GM12878 (cell line): ENCODE measurements around the gene RHPN2. TPM values are rescaled to one million over a fixed set of nuclear protein-coding genes. Genes with fewer than 3 reads are reported as not detected.

Experiments
- BCL11A ChIP-seq: IDR thresholded peaks from 2 replicates; pipeline ENCODE4 v1.6.1; 2011; ENCODE audit warnings: low read depth, low read length
- CBFB ChIP-seq: IDR thresholded peaks from 2 replicates; pipeline ENCODE4 v1.6.1; 2016; ENCODE audit warnings: antibody characterized with exemption, low read depth
- CBX3 ChIP-seq: fragments of 200-600 bp; sonication (generic); IDR thresholded peaks from 2 replicates; pipeline ENCODE4 v1.6.1; 2016; ENCODE audit warnings: low read depth, borderline replicate concordance
- EGR1 ChIP-seq, 2 experiments: IDR thresholded peaks; 1 replicate in 1 of 2; 2 replicates in 1 of 2; pipeline ENCODE4 v1.6.1; 2011 to 2012; ENCODE audit warnings: low read depth in 2 of 2, low read length in 2 of 2, borderline replicate concordance in 1 of 2, mild to moderate bottlenecking in 1 of 2, moderate library complexity in 1 of 2
- ESRRA ChIP-seq: IDR thresholded peaks from 2 replicates; pipeline ENCODE4 v1.6.1; 2012; ENCODE audit warnings: mild to moderate bottlenecking, low read length, improper control_type of control experiment
- IRF4 ChIP-seq: IDR thresholded peaks from 2 replicates; pipeline ENCODE4 v1.6.1; 2011; ENCODE audit warnings: low read depth, low read length
- JUND ChIP-seq: IDR thresholded peaks from 2 replicates; pipeline ENCODE4 v1.6.1; 2012; ENCODE audit warnings: low read depth, mild to moderate bottlenecking, low read length, improper control_type of control experiment, moderate library complexity
- MYB ChIP-seq: fragments of 150-350 bp; IDR thresholded peaks from 2 replicates; pipeline ENCODE4 v1.6.1; 2014; ENCODE audit warnings: mild to moderate bottlenecking, low read depth, low read length, borderline replicate concordance
- MYC ChIP-seq: IDR thresholded peaks from 2 replicates; pipeline ENCODE4 v1.6.1; 2011; ENCODE audit warnings: mild to moderate bottlenecking, low read length, moderate library complexity, inconsistent platforms; ENCODE audit not compliant: insufficient read depth, insufficient replicate concordance, insufficient read length, severe bottlenecking
- NFIC ChIP-seq: IDR thresholded peaks from 2 replicates; pipeline ENCODE4 v1.6.1; 2012; ENCODE audit warnings: low read depth, mild to moderate bottlenecking, inconsistent platforms, low read length, moderate library complexity
- NFXL1 ChIP-seq: fragments of 450-650 bp; IDR thresholded peaks from 2 replicates; pipeline ENCODE4 v1.6.1; 2017; ENCODE audit warnings: antibody characterized with exemption, mild to moderate bottlenecking, borderline replicate concordance
- NFYB ChIP-seq: IDR thresholded peaks from 2 replicates; pipeline ENCODE4 v1.6.1; 2011; ENCODE audit warnings: low read depth, mild to moderate bottlenecking, low read length, improper control_type of control experiment, moderate library complexity; ENCODE audit not compliant: insufficient read depth
- POLR2AphosphoS2 ChIP-seq: IDR thresholded peaks from 2 replicates; pipeline ENCODE4 v1.6.1; 2011; ENCODE audit warnings: low read depth, mild to moderate bottlenecking, low read length, improper control_type of control experiment, moderate library complexity
- POLR2AphosphoS5 ChIP-seq: IDR thresholded peaks from 2 replicates; pipeline ENCODE4 v1.6.1; 2011; ENCODE audit warnings: mild to moderate bottlenecking, low read length, inconsistent platforms
- RELA ChIP-seq: fragments of 450-650 bp; IDR thresholded peaks from 2 replicates; pipeline ENCODE4 v1.8.0; 2014; ENCODE audit warnings: borderline replicate concordance; ENCODE audit not compliant: partially characterized antibody
- RFX5 ChIP-seq: IDR thresholded peaks from 2 replicates; pipeline ENCODE4 v1.6.1; 2011; ENCODE audit warnings: low read depth, low read length, improper control_type of control experiment
- SMAD5 ChIP-seq: IDR thresholded peaks from 2 replicates; pipeline ENCODE4 v1.6.1; 2016; ENCODE audit warnings: antibody characterized with exemption, low read depth
- TAF1 ChIP-seq: IDR thresholded peaks from 2 replicates; pipeline ENCODE4 v1.6.1; 2011; ENCODE audit warnings: mild to moderate bottlenecking, low read depth, low read length, borderline replicate concordance
- ZNF24 ChIP-seq: fragments of 450-650 bp; IDR thresholded peaks from 2 replicates; pipeline ENCODE4 v1.6.1; 2017; ENCODE audit warnings: antibody characterized with exemption, mild to moderate bottlenecking
- polyA plus RNA-seq, 11 experiments: library from polyadenylated mRNA; depleted of rRNA in 4 of 11; unstranded in 6 of 11; stranded (reverse) in 5 of 11; fragments of >200 nt; fragmentation: Nextera tagmentation in 4 of 11; fragmentation: Illumina TruSeq in 1 of 11; extraction: Ambion mirVana in 4 of 11; extraction: Trizol in 1 of 11; gene quantifications; 1 replicate in 1 of 11; 2 replicates in 10 of 11; pipeline versions ENCODE4 v1.2.1 to v1.2.3, GENCODE V29; 2011 to 2016; ENCODE audit warnings: inconsistent platforms in 2 of 11, missing spikeins in 2 of 11, low read depth in 1 of 11
- total RNA-seq, 4 experiments: library from RNA; depleted of rRNA in 3 of 4; stranded (reverse); fragments of >200 nt in 3 of 4; fragmentation: Illumina TruSeq in 1 of 4; extraction: Trizol in 1 of 4; gene quantifications; 2 replicates each; pipeline versions ENCODE4 v1.2.1 to v1.2.3, GENCODE V29; 2013 to 2021
- TF ChIP-seq, protein P1 (sequence below): fragments of 450-650 bp; IDR thresholded peaks from 2 replicates; pipeline ENCODE4 v1.6.1; 2017; ENCODE audit warnings: borderline replicate concordance
- TF ChIP-seq, protein P2 (sequence below): IDR thresholded peaks from 2 replicates; pipeline ENCODE4 v1.6.1; 2011; ENCODE audit warnings: mild to moderate bottlenecking, low read depth, low read length, moderate library complexity; ENCODE audit not compliant: insufficient replicate concordance
- TF ChIP-seq, protein P3 (sequence below): fragments of 150-350 bp; IDR thresholded peaks from 2 replicates; pipeline ENCODE4 v1.6.1; 2014; ENCODE audit warnings: mild to moderate bottlenecking, low read depth, low read length

The RHPN2 gene
- total and polyA plus RNA-seq, 10 of the 15 experiments (the other 5 are each of a cell fraction or from before 2014, with no cell fraction given) = 0.71 to 7.4 (median 3.7) TPM

DNA sequence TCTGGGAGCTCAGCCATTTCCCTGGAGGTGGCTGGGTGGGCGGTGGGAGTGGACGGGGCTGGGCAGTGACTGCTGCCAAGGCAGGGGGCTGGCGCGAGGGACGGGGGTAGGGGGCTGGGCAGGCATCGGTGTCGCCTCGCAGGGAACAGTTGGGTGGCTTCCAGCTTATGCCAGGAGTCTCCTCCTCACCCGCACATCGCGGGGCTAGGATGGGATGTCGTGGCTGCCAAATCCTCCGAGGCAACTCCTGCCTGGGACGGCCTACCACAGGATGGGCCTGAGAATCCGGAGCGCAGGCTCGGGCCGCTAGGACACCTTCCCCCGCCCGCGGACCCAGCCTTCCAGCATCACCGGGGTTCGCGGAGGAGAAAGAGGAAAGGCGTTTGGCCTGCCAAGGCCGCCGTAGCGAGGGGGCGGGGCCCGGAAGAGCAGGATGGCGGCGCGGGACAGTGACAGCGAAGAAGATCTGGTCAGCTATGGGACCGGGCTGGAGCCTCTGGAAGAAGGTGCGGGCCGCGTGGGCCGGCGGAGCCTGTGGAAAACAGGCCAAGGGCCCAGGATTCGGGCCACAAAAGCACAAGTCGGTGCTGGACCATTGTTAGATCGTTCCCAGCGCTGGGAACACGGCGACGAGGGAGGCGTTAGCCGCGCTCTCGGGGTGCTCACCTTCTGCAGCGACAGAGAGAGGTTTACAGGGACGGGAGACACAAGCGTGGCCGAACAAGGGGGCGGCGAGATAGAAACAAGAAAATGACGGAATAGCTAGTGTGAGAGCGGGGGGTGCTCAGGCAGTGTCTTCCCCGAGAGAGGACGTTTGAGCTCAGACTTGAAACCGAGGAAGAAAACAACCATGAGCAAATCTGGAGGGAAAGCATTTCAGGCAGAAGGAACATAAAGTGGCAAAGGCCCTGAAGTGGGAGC lies 16.3 kb upstream of the RHPN2 start, which contains the start of gene GPATCH1 (continued):
- TF ChIP-seq SMAD5 (peak; percentile 68; the same call in 1 of the 2 replicates), ESRRA (no peak), MYC (no peak), EGR1 (IDR thresholded peaks at IDR 0.05; ENCODE audit: borderline replicate concordance in 1 of 2, low read depth in 2 of 2, low read length in 2 of 2) (peak in 1 of 2 experiments; percentile 68; a peak in 1 of 3 replicates), NFYB (no peak), RELA (peak; percentile 35), BCL11A (0 out of 2 replicates have a peak, but pooled peaks have one; percentile 18), IRF4 (peak; percentile 5; the same call in 1 of the 2 replicates), POLR2AphosphoS5 (peak; percentile 76; the same call in 1 of the 2 replicates), TAF1 (peak; percentile 85; the same call in 1 of the 2 replicates), RFX5 (no peak), POLR2AphosphoS2 (peak; percentile 66; the same call in 1 of the 2 replicates), CBFB (peak; percentile 90), ZNF24 (no peak), JUND (no peak), MYB (no peak), NFIC (no peak), NFXL1 (no peak), CBX3 (no peak)
- TF ChIP-seq, protein P1, sequence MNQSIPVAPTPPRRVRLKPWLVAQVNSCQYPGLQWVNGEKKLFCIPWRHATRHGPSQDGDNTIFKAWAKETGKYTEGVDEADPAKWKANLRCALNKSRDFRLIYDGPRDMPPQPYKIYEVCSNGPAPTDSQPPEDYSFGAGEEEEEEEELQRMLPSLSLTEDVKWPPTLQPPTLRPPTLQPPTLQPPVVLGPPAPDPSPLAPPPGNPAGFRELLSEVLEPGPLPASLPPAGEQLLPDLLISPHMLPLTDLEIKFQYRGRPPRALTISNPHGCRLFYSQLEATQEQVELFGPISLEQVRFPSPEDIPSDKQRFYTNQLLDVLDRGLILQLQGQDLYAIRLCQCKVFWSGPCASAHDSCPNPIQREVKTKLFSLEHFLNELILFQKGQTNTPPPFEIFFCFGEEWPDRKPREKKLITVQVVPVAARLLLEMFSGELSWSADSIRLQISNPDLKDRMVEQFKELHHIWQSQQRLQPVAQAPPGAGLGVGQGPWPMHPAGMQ = no peak
- TF ChIP-seq, protein P2, sequence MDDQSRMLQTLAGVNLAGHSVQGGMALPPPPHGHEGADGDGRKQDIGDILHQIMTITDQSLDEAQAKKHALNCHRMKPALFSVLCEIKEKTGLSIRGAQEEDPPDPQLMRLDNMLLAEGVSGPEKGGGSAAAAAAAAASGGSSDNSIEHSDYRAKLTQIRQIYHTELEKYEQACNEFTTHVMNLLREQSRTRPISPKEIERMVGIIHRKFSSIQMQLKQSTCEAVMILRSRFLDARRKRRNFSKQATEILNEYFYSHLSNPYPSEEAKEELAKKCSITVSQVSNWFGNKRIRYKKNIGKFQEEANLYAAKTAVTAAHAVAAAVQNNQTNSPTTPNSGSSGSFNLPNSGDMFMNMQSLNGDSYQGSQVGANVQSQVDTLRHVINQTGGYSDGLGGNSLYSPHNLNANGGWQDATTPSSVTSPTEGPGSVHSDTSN = peak; percentile 43
- TF ChIP-seq, protein P3, sequence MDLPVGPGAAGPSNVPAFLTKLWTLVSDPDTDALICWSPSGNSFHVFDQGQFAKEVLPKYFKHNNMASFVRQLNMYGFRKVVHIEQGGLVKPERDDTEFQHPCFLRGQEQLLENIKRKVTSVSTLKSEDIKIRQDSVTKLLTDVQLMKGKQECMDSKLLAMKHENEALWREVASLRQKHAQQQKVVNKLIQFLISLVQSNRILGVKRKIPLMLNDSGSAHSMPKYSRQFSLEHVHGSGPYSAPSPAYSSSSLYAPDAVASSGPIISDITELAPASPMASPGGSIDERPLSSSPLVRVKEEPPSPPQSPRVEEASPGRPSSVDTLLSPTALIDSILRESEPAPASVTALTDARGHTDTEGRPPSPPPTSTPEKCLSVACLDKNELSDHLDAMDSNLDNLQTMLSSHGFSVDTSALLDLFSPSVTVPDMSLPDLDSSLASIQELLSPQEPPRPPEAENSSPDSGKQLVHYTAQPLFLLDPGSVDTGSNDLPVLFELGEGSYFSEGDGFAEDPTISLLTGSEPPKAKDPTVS = no peak
